ENCODE results near the gene ACTA1.

ACTA1 gene

GRCh38 chr1:229383188-229383587, 50.7 kb downstream of the ACTA1 start:
- Histone ChIP-seq H3K27ac (no peak overlapping the region), H3K36me3 (ENCODE audit: control insufficient read depth, insufficient read depth, low read length) (no peaks in the 10 kb centered on the region), H3K27me3 (ENCODE audit: control insufficient read depth, insufficient read depth, low read length) (no peaks in the 10 kb centered on the region), H3K4me3 (ENCODE audit: low read depth, low read length) (no peak overlapping the region), H3K9ac (no peak overlapping the region), H3K4me2 (ENCODE audit: low read length) (no peak overlapping the region), H3K4me1 (no peaks in the 10 kb centered on the region), H2AFZ (no peak overlapping the region), H3K9me3 (ENCODE audit: control insufficient read depth, low read length) (no peaks in the 10 kb centered on the region), H3K79me2 (no peaks in the 10 kb centered on the region)
- no peak for TF ChIP-seq CTCF (IDR thresholded peaks at IDR 0.05)
